Right ventricle myocardium superior (tissue), 1 donor: ENCODE measurements around the gene NBDY. TPM values are rescaled to one million over a fixed set of nuclear protein-coding genes. Genes with fewer than 3 reads are reported as not detected.
"Not testable (repeated sequence)": the region's sequence is repeated elsewhere in the genome, so short reads cannot be mapped to it uniquely, and the experiment has no call there.

ENCODE experiments used
- ATAC-seq: fragments of 200-7000 bp; cut with Tn5 transposase; one replicate; pipeline ENCODE4 v1.9.1; 2020; ENCODE audit warnings: mild to moderate bottlenecking; ENCODE audit not compliant: poor library complexity
- DNase-seq: peaks from one replicate; pipeline ENCODE4 v3.0.0-alpha.2; 2020
- intact Hi-C: fragments of 100-400 bp; cut with DNase I; formaldehyde crosslinking; loops from one replicate; pipeline ENCODE4 v1.11.2; 2022
- total RNA-seq: library from RNA; stranded (reverse); fragmentation: NEBNext Ultra II Directional; extraction: Animal tissue kit (Norgen Biotek cat#: 25700); gene quantifications from one replicate; pipeline ENCODE4 v1.2.1, GENCODE V29; 2021
- donor health status: DM: no; HTN: yes; CAD: no; lungs with severe emphysema.

NBDY gene
- total RNA-seq, 1 donor from 2014 or later, result 22.3 TPM

DNA sequence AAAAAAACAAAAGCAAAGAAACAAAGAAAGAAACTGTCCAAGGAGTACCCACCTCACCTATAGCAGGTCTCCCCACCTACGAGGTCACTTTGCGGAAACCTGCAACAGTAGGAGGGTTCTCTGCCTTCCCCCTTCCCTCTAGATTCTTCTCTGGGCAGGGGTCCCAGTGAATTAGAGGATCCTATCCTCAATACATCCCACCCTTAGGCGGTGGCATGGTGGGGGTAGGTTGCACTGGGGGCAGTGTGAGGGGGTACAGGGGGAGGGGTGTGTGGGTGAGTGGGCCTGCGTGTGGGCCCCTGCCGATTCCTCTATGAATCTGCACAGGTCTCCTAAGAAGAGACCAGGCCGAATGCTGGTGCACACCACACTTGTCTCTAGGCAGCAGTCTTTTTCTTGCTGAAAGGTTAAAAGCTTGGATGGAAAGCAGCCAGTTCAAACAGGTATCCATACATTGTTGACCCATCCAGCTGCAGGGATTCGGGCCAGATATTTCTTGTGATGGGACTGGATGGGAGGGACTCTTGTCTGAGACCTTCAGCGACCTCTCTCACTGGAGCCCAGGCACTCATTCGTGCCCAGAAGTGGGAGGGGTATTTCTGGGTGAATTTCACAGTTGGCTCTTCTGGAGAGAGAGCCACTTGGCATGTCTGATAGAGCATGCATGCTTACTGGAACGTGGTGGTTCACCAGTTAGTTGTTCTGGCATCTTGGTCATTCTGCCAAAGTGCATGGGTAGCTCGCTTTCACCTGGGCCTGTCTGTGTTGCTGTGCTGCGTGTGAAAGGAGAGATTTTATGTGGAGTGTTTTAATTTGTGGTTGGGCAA, 65.6 kb downstream of the NBDY start:
- intact Hi-C loops, result no loop called here
- no peak for DNase-seq
- ATAC-seq, result no peak

DNA sequence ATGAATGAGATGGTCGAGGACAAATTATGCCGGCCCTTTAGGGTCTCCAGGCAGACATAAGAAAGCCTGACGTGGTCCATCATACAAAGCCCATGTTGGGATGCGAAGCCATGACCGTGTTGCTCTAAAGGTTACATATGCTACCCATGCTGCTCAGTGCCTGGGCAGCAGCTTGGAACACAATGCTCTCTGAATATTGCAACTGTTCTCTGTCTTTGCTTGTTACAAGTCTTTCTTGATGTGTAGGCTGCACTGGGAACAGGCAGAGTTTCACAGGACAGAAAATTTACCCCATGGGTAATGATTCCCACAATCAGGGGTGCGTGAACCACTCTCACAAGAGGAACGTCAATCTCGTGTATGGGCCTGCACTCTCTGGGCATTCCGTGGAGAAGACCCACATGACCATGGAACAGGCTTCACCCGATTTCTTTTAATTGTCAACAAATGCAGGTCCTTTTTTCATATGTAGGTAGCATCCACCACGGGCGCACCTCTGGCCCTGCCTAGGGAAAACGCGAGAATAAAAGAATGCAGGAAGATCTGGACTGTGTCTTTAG, 66.3 kb downstream of the NBDY start:
- intact Hi-C loops, result no loop called here
- ATAC-seq (no peak), DNase-seq (no peak)

- DNase-seq (no peak), ATAC-seq (no peak)
- intact Hi-C loops, result no loop called here
Observed at GRCh38 chrX:56796641-56797395, 67.8 kb downstream of the NBDY start.

- intact Hi-C loops, result no loop called here
- ATAC-seq (peak; percentile 67), DNase-seq (no peak)
Observed at GRCh38 chrX:56797574-56798338, 68.7 kb downstream of the NBDY start.

DNA sequence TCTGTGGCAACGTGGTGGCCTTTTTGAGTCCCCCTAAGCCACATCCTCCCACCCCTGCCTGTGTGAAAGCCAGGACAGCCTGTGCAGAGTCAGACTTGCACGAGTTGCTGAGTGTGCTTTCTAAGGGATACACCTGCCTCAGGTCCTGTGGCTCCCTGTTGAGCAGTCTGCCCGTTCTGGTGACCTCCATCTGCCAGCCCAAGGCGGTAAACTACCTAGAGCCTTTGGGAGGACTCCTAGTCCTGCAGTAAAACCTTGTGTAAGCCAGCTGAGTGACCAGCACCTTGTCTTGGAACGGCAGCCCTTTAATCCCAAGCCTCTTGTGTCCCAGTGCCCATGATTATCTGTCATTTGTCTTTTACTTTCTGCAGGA, 69.3 kb downstream of the NBDY start:
- DNase-seq, result no peak

GRCh38 chrX:56798866-56799758, 70.1 kb downstream of the NBDY start:
- intact Hi-C loops, result no loop called here
- ATAC-seq, result no peak
- no peak for DNase-seq

More for the DNA sequence above, 69.3 kb downstream of the NBDY start:
- peak; percentile 18 for ATAC-seq
- intact Hi-C loops, result no loop called here

DNA sequence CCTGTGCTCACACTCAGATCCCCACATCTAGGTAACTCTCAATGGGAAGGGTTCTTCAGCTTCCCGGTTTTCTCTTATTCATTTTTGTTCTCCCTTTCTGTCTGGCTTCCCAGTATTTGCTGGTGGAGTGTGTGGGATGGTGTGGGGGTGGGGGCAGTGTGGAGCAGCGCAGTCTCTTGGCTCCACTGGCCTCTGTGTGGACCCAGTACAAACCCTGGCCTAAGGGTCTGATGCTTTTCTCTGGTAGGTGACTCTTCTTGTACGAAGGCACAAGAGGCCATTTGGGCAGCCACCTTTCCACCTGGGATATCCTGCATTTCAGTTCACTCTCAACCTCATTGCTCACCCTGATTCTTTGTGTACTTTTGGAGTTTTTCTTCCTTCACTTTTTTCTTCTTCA, 71.3 kb downstream of the NBDY start:
- no peak for DNase-seq
- intact Hi-C loops, result no loop called here
- no peak for ATAC-seq

GRCh38 chrX:56800801-56801200, 71.8 kb downstream of the NBDY start:
- no peak for ATAC-seq
- intact Hi-C loops, result no loop called here
- DNase-seq, result no peak

- intact Hi-C loops, result no loop called here
- DNase-seq (no peak), ATAC-seq (no peak)
Observed at GRCh38 chrX:56802428-56802827, 73.4 kb downstream of the NBDY start.

DNA sequence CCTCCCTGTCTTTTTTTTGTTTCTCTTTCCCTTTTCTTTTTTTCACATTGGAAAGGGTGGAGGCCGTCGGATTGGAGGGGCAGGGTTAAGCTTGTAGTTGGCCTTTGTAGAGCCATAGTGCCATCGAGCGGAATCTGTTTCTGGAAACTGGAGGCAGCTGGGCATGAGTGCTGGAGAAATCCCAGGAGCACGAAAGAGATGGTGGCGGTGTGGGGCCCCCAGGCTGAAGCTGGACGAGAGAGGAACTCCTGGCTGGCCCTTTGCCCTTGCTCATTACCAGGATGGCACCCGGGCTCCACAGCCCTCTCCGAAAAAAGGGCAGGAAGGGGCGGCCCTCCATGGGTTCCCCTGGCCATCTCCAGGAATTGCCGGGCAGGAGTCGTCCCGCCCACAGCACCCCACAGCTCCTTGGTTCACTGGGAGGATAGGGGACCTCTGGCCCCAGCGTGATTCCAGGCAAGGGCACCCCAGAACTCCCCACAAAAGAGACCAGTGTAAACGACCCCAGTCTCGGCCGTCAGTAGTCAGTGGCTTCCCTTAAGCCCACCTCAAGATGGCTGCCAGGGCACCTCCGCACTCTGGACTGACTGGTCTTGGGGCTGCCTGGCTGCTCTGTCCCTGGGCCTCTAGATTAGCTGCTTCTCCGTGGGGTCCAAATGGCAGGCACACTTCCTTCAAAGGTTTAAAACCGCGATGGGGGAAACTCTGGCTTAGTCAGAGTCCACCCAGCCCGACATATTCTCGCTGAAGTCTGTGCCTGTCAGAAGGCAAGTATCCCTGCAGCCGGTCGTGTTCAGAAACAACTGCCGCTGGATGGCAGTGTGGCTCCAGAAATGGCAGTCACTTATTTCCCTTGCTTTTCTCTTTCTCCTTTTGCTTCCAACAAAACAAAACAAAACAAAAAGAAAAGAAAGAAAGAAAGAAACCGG, 74.1 kb downstream of the NBDY start:
- ATAC-seq (peak; percentile 81), DNase-seq (peak; percentile 60)
- intact Hi-C loops, result no loop called here

- no peak for ATAC-seq
- no peak for DNase-seq
- intact Hi-C loops, result no loop called here
Observed at GRCh38 chrX:56803850-56804681, 75.0 kb downstream of the NBDY start.

GRCh38 chrX:56804867-56805266, 75.8 kb downstream of the NBDY start:
- DNase-seq (no peak), ATAC-seq (no peak)
- intact Hi-C loops, result no loop called here

DNA sequence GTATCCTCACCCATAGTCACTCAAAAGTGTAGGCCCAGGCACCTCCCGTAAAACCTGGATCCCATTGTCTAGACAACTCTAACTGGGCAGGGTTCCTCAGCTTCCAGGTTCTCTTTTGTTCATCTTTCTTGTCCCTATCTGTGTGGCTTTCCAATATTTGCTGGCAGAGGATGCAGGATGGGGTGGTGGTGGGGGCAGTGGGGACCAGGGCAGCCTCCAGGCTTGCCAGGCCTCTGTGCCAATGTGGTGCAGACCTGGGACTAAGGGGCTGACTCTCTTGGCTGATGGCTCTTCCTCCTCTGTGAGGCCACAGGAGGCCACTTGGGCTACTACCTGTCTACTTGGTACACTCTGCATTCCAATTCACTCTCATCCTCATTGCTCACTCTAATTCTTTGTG, 76.4 kb downstream of the NBDY start:
- intact Hi-C loops, result no loop called here
- no peak for DNase-seq
- ATAC-seq, result no peak

GRCh38 chrX:56806176-56806575, 77.1 kb downstream of the NBDY start:
- DNase-seq, intact Hi-C loops, ATAC-seq: not testable (repeated sequence)

GRCh38 chrX:56811599-56811998, 82.6 kb downstream of the NBDY start:
- intact Hi-C loops, result no loop called here

GRCh38 chrX:56812515-56813105, 83.6 kb downstream of the NBDY start:
- intact Hi-C loops, result no loop called here
- DNase-seq (no peak), ATAC-seq (peak; percentile 74)

More at GRCh38 chrX:56811599-56811998, 82.6 kb downstream of the NBDY start:
- ATAC-seq, result no peak
- DNase-seq, result no peak
